HG03354 (cell line): ENCODE measurements around the gene EPB41L4A.
"Not testable (repeated sequence)": the region's sequence is repeated elsewhere in the genome, so short reads cannot be mapped to it uniquely, and the experiment has no call there.

Experiments
- ATAC-seq: cut with Tn5 transposase; IDR thresholded peaks from one replicate; pipeline ENCODE4 v1.9.1; 2021; ENCODE audit warnings: mild to moderate bottlenecking; ENCODE audit not compliant: unreplicated experiment, poor library complexity, severe bottlenecking

EPB41L4A gene

GRCh38 chr5:112407240-112407639 lies 11.8 kb downstream of the EPB41L4A start:
- ATAC-seq = no peak

- no peak for ATAC-seq
These were observed 16.0 kb downstream of the EPB41L4A start for GRCh38 chr5:112403069-112403468.

GRCh38 chr5:112401924-112402323 lies 17.2 kb downstream of the EPB41L4A start:
- no peak for ATAC-seq

- no peak for ATAC-seq
These were observed 21.4 kb downstream of the EPB41L4A start for GRCh38 chr5:112397690-112398089.

GRCh38 chr5:112396430-112396829 lies 22.6 kb downstream of the EPB41L4A start:
- no peak for ATAC-seq

GRCh38 chr5:112395299-112395698 lies 23.8 kb downstream of the EPB41L4A start:
- ATAC-seq = not testable (repeated sequence)

- ATAC-seq = no peak
These were observed 28.8 kb downstream of the EPB41L4A start for GRCh38 chr5:112390327-112390726.

GRCh38 chr5:112388739-112389138 lies 30.3 kb downstream of the EPB41L4A start:
- no peak for ATAC-seq

- no peak for ATAC-seq
These were observed 31.0 kb downstream of the EPB41L4A start for GRCh38 chr5:112388074-112388473.

GRCh38 chr5:112386766-112387165 lies 32.3 kb downstream of the EPB41L4A start:
- ATAC-seq = no peak

GRCh38 chr5:112385969-112386368 lies 33.1 kb downstream of the EPB41L4A start:
- ATAC-seq = no peak

- no peak for ATAC-seq
These were observed 33.5 kb downstream of the EPB41L4A start for GRCh38 chr5:112385566-112385965.

- ATAC-seq = no peak
These were observed 34.6 kb downstream of the EPB41L4A start for GRCh38 chr5:112384523-112384922.

GRCh38 chr5:112382886-112383285 lies 36.2 kb downstream of the EPB41L4A start:
- no peak for ATAC-seq

- no peak for ATAC-seq
These were observed 37.6 kb downstream of the EPB41L4A start for GRCh38 chr5:112381521-112381920.

GRCh38 chr5:112379542-112380325 lies 39.3 kb downstream of the EPB41L4A start:
- no peak for ATAC-seq

GRCh38 chr5:112374818-112375217 lies 44.3 kb downstream of the EPB41L4A start:
- no peak for ATAC-seq

- ATAC-seq = no peak
These were observed 44.7 kb downstream of the EPB41L4A start for GRCh38 chr5:112374356-112374755.

- ATAC-seq = no peak
These were observed 45.2 kb downstream of the EPB41L4A start for GRCh38 chr5:112373885-112374284.

GRCh38 chr5:112372543-112372942 lies 46.5 kb downstream of the EPB41L4A start:
- ATAC-seq = no peak

- ATAC-seq = no peak
These were observed 48.0 kb downstream of the EPB41L4A start for GRCh38 chr5:112371067-112371466.

GRCh38 chr5:112367400-112367799 lies 51.7 kb downstream of the EPB41L4A start:
- no peak for ATAC-seq
